ENCODE results near the gene HORMAD2.
A peak's percentile ranks its signal among the peaks of the same experiment; 100 is the strongest.

HORMAD2 gene

DNA sequence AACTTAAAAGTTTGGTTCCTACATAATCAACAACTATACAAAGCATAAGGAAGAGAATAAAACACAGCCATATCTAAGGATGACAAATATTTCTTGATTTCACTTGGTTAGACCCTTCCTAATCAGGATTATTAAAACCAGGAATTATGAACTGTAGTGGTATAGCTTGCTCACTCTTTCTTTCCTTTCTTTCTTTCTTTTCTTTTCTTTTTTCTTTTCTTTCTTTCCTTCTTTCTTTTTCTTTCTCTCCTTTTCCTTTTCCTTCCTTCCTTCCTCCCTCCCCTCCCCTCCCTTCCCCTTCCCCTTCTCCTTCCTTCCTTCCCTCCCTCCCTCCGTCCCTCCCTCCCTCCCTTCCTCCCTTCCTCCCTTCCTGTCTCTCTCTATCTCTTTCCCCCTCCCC is 78.0 kb downstream of the HORMAD2 start:
- TF ChIP-seq EZH2phosphoT487 (IDR thresholded peaks at IDR 0.05; ENCODE audit: borderline replicate concordance): no peak
- TF ChIP-seq, protein P1, sequence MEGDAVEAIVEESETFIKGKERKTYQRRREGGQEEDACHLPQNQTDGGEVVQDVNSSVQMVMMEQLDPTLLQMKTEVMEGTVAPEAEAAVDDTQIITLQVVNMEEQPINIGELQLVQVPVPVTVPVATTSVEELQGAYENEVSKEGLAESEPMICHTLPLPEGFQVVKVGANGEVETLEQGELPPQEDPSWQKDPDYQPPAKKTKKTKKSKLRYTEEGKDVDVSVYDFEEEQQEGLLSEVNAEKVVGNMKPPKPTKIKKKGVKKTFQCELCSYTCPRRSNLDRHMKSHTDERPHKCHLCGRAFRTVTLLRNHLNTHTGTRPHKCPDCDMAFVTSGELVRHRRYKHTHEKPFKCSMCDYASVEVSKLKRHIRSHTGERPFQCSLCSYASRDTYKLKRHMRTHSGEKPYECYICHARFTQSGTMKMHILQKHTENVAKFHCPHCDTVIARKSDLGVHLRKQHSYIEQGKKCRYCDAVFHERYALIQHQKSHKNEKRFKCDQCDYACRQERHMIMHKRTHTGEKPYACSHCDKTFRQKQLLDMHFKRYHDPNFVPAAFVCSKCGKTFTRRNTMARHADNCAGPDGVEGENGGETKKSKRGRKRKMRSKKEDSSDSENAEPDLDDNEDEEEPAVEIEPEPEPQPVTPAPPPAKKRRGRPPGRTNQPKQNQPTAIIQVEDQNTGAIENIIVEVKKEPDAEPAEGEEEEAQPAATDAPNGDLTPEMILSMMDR (conservative IDR thresholded peaks at IDR 0.05; ENCODE audit: low read length): no peak
- H3K9me3 ChIP-seq (ENCODE audit: insufficient read depth, low read depth, low read length): no peaks in the 10 kb centered on the region

DNA sequence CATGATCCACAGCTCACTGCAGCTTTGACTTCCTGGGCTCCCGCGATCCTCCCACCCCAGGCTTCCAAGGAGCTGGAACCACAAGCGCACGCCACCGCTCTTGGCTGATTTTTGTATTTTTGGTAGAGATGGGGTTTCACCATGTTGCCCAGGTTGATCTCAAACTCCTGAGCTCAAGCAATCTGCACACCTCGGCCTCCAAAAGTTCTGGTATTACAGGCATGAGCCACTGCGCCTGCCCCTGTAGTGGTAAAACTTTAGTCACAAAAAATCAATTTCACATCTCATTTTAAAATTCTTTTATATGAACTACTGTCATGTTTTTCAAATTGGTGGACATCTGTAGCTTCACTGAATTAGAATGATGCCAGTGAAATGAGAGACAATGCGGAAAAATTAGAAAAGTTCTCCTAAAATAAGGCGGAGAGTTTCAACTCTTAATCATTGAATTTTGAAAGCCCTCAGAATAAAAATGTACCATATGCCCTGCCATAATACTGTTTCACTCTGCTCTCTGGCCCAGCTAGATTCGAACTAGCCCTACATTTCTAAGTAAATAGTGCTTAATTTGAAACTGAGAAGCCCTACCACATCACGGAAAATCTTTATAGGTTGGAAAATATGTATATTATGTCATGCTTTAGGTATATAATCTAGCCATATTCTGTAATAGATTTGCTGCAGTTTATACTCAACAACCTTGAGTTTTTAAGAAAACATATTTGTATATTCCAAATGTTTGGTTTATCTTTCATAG is 78.7 kb downstream of the HORMAD2 start:
- Histone ChIP-seq H4K20me1 (ENCODE audit: insufficient read depth, low read length, poor library complexity, severe bottlenecking) (no peaks in the 10 kb centered on the region), H3K9ac (ENCODE audit: low read depth, low read length, poor library complexity, severe bottlenecking) (no peak overlapping the region), H3F3A (ENCODE audit: low read depth) (peaks cover 8% of the 10 kb centered on the region; the same call in 1 of the 2 replicates), H3K79me2 (ENCODE audit: insufficient read depth, low read length) (no peaks in the 10 kb centered on the region), H3K4me3 (ENCODE audit: low read length, poor library complexity, severe bottlenecking) (no peak overlapping the region), H3K9me3 (ENCODE audit: insufficient read depth, low read depth, low read length) (no peaks in the 10 kb centered on the region), H3K36me3 (ENCODE audit: insufficient read depth, low read length) (no peaks in the 10 kb centered on the region), H3K4me1 (ENCODE audit: insufficient read depth, low read length, poor library complexity, severe bottlenecking) (peaks cover 41% of the 10 kb centered on the region), H2AFZ (ENCODE audit: low read length) (peak overlapping the region; percentile 61; the same call in 1 of the 2 replicates), H3K27me3 (ENCODE audit: insufficient read depth, low read length, poor library complexity, severe bottlenecking) (no peaks in the 10 kb centered on the region), H3K9me2 (replicated peaks; ENCODE audit: low read depth, low read length) (no peaks in the 10 kb centered on the region), H3K4me2 (ENCODE audit: low read depth, low read length, poor library complexity, severe bottlenecking) (no peak overlapping the region)
- TF ChIP-seq EZH2phosphoT487 (IDR thresholded peaks at IDR 0.05; ENCODE audit: borderline replicate concordance): no peak
- TF ChIP-seq, protein P1 (conservative IDR thresholded peaks at IDR 0.05; ENCODE audit: low read length): no peak

More for the DNA sequence above, 78.0 kb downstream of the HORMAD2 start:
- no peaks in the 10 kb centered on the region for H3K36me3 ChIP-seq (ENCODE audit: insufficient read depth, low read length)
- H3F3A ChIP-seq (ENCODE audit: low read depth): peaks cover 8% of the 10 kb centered on the region; the same call in 1 of the 2 replicates
- H3K4me3 ChIP-seq (ENCODE audit: low read length, poor library complexity, severe bottlenecking): no peak overlapping the region
- H3K27me3 ChIP-seq (ENCODE audit: insufficient read depth, low read length, poor library complexity, severe bottlenecking): no peaks in the 10 kb centered on the region
- no peaks in the 10 kb centered on the region for H3K79me2 ChIP-seq (ENCODE audit: insufficient read depth, low read length)
- no peak overlapping the region for H3K4me2 ChIP-seq (ENCODE audit: low read depth, low read length, poor library complexity, severe bottlenecking)
- peaks cover 45% of the 10 kb centered on the region for H3K4me1 ChIP-seq (ENCODE audit: insufficient read depth, low read length, poor library complexity, severe bottlenecking)
- H3K9me2 ChIP-seq (replicated peaks; ENCODE audit: low read depth, low read length): no peaks in the 10 kb centered on the region
- H4K20me1 ChIP-seq (ENCODE audit: insufficient read depth, low read length, poor library complexity, severe bottlenecking): no peaks in the 10 kb centered on the region
- no peak overlapping the region for H3K9ac ChIP-seq (ENCODE audit: low read depth, low read length, poor library complexity, severe bottlenecking)
- no peak overlapping the region for H2AFZ ChIP-seq (ENCODE audit: low read length)

DNA sequence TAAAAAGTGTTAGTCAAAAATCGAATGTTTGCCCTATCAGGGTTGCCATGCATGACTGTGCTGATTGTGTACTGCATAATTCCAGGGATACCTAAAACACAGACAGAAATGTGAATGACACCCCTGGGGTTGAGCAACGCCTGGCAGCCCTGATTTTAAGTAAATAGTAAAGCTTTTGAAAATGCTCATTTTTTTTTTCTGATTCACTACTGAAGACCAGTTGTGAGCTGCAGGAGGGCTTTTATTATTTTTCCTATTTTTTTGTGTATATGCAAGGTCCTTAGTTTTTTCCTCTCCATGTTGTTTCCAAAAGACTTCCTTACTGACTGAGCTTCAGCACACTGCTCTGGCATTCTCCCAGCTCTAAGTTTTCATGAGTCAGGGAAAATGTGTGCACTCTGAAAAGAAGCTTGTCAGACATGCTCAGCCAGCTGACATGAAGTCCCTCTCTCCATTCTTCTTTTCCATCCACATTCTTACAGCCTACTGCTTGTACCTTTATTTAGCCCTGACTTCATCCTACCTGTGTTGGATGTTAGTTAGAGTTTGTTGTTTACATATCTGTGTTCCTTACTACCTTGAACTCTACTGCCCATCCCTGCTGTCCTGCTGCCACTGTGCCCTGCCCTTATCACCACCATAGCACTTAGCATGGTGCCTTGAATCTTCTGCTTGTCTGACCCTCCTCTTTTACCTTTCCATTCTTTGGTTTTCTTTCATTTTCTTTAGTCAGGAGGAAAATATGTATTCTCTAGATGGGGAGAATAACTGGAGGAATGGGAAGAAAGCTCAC is 79.5 kb downstream of the HORMAD2 start:
- Histone ChIP-seq H3K4me2 (ENCODE audit: low read depth, low read length, poor library complexity, severe bottlenecking) (peak overlapping the region; percentile 62), H3K4me1 (ENCODE audit: insufficient read depth, low read length, poor library complexity, severe bottlenecking) (peaks cover 41% of the 10 kb centered on the region), H3K36me3 (ENCODE audit: insufficient read depth, low read length) (no peaks in the 10 kb centered on the region), H4K20me1 (ENCODE audit: insufficient read depth, low read length, poor library complexity, severe bottlenecking) (no peaks in the 10 kb centered on the region), H3K79me2 (ENCODE audit: insufficient read depth, low read length) (no peaks in the 10 kb centered on the region), H3F3A (ENCODE audit: low read depth) (peaks cover 8% of the 10 kb centered on the region; the same call in 1 of the 2 replicates), H3K27me3 (ENCODE audit: insufficient read depth, low read length, poor library complexity, severe bottlenecking) (no peaks in the 10 kb centered on the region), H3K4me3 (ENCODE audit: low read length, poor library complexity, severe bottlenecking) (no peak overlapping the region), H3K9me3 (ENCODE audit: insufficient read depth, low read depth, low read length) (no peaks in the 10 kb centered on the region), H2AFZ (ENCODE audit: low read length) (peak overlapping the region; percentile 61), H3K9me2 (replicated peaks; ENCODE audit: low read depth, low read length) (no peaks in the 10 kb centered on the region), H3K9ac (ENCODE audit: low read depth, low read length, poor library complexity, severe bottlenecking) (peak overlapping the region; percentile 58)
- no peak for TF ChIP-seq EZH2phosphoT487 (IDR thresholded peaks at IDR 0.05; ENCODE audit: borderline replicate concordance)
